Right lobe of liver (tissue), 4 donors: Measurements from ENCODE around the gene MAP2K6.

Experiments
- POLR2A ChIP-seq: fragments of 450-650 bp; IDR thresholded peaks from one replicate; pipeline ENCODE4 v1.6.1; 2017; ENCODE audit warnings: antibody characterized with exemption, mild to moderate bottlenecking
- TF ChIP-seq, protein P1 (sequence below), 4 donors: fragments of 200-600 bp in 3 of 4; fragments of 450-650 bp in 1 of 4; IDR thresholded peaks; one replicate each; pipeline versions ENCODE4 v1.5.1 to v1.8.0; 2016 to 2022; ENCODE audit warnings: antibody characterized with exemption in 4 of 4, mild to moderate bottlenecking in 2 of 4
- donor health status: DM: no; HTN: no; CAD: no.
- donor health status: DM: no; HTN: no; CAD: no.
- donor health status: DM: no; HTN: yes; CAD: no.

DNA sequence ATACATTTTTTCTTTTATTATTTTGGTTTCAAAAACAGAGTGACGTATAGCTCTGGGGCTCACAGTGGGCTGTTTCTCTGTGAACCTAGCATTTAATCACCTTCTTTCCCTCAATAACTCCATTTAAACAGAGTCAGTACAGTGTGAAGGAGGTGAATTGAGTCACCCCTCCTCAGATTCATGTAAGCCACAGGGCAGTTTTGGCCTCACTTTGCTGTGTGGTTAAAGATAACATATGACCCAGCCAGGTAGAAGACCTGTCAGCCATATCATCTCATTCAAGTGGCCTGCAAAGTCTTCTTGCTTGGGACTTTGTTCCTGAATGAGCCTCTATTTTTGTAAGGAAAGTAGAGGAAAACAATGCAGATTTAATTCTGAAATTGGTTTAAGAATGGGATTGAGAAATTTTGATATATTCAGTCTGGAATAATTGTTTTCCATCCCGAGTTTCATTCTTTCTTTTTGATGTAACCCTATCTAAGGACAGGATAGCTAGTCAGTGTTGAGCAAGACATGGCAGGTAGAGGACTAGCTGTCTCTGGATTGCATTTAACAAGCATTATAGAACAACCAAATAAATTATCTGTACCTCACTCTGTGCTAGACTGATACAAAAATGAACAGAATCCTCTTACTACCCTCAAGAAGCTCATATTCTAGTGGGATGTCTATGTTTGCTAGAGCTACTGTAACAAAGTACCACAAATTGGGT lies 13.1 kb downstream of the MAP2K6 start:
- TF ChIP-seq, protein P1, sequence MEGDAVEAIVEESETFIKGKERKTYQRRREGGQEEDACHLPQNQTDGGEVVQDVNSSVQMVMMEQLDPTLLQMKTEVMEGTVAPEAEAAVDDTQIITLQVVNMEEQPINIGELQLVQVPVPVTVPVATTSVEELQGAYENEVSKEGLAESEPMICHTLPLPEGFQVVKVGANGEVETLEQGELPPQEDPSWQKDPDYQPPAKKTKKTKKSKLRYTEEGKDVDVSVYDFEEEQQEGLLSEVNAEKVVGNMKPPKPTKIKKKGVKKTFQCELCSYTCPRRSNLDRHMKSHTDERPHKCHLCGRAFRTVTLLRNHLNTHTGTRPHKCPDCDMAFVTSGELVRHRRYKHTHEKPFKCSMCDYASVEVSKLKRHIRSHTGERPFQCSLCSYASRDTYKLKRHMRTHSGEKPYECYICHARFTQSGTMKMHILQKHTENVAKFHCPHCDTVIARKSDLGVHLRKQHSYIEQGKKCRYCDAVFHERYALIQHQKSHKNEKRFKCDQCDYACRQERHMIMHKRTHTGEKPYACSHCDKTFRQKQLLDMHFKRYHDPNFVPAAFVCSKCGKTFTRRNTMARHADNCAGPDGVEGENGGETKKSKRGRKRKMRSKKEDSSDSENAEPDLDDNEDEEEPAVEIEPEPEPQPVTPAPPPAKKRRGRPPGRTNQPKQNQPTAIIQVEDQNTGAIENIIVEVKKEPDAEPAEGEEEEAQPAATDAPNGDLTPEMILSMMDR (IDR thresholded peaks at IDR 0.05), result no peak
- TF ChIP-seq POLR2A, result no peak
